Left renal pelvis (tissue), 4 donors: ENCODE data around the gene ZFC3H1. TPM values are rescaled to one million over a fixed set of nuclear protein-coding genes. Genes with fewer than 3 reads are reported as not detected.

Experiments used
- DNase-seq, 4 donors: peaks; one replicate each; pipeline ENCODE4 v3.0.0-alpha.2; 2013; ENCODE audit warnings: low read depth in 4 of 4, low spot score in 3 of 4
- polyA plus RNA-seq, 4 donors: library from polyadenylated mRNA; unstranded; fragments of 120-200 nt; gene quantifications; one replicate each; pipeline ENCODE4 v1.2.1, GENCODE V29; 2013; ENCODE audit not compliant: insufficient read length in 4 of 4

ZFC3H1 gene
- polyA plus RNA-seq, 4 donors = 42.3 to 84.5 (median 71.0) TPM

GRCh38 chr12:71682466-71682865, 18.8 kb upstream of the ZFC3H1 start:
- DNase-seq = no peak

- no peak for DNase-seq
Observed at GRCh38 chr12:71671816-71672215, 8.2 kb upstream of the ZFC3H1 start.

- DNase-seq = no peak
Observed at GRCh38 chr12:71671311-71671710, 7.7 kb upstream of the ZFC3H1 start.

- no peak for DNase-seq
Observed at GRCh38 chr12:71666259-71666658, 2.6 kb upstream of the ZFC3H1 start.

GRCh38 chr12:71665090-71665463, 1.4 kb upstream of the ZFC3H1 start:
- no peak for DNase-seq

- DNase-seq = no peak
Observed at GRCh38 chr12:71664411-71665089, 902 bp upstream of the ZFC3H1 start.

- peak in 1 of 4 donors; percentile 22 for DNase-seq
Observed at GRCh38 chr12:71662849-71663560, 643 bp downstream of the ZFC3H1 start.

GRCh38 chr12:71661977-71662530, 1.6 kb downstream of the ZFC3H1 start:
- no peak for DNase-seq

- DNase-seq = no peak
Observed at GRCh38 chr12:71656740-71657139, 6.9 kb downstream of the ZFC3H1 start.

GRCh38 chr12:71655907-71656306, 7.7 kb downstream of the ZFC3H1 start:
- DNase-seq = no peak

GRCh38 chr12:71655495-71655894, 8.2 kb downstream of the ZFC3H1 start:
- no peak for DNase-seq

- DNase-seq = no peak
Observed at GRCh38 chr12:71654200-71654599, 9.4 kb downstream of the ZFC3H1 start.

GRCh38 chr12:71653137-71653536, 10.5 kb downstream of the ZFC3H1 start:
- DNase-seq = no peak

- DNase-seq = no peak
Observed at GRCh38 chr12:71652656-71653055, 11.0 kb downstream of the ZFC3H1 start.

GRCh38 chr12:71649401-71649800, 14.2 kb downstream of the ZFC3H1 start:
- no peak for DNase-seq

- no peak for DNase-seq
Observed at GRCh38 chr12:71648537-71648936, 15.1 kb downstream of the ZFC3H1 start.

GRCh38 chr12:71646512-71646911, 17.1 kb downstream of the ZFC3H1 start:
- no peak for DNase-seq

GRCh38 chr12:71645268-71645667, 18.4 kb downstream of the ZFC3H1 start:
- no peak for DNase-seq

GRCh38 chr12:71642264-71642663, 21.4 kb downstream of the ZFC3H1 start:
- no peak for DNase-seq

GRCh38 chr12:71641390-71641789, 22.3 kb downstream of the ZFC3H1 start:
- DNase-seq = no peak

GRCh38 chr12:71640316-71640715, 23.3 kb downstream of the ZFC3H1 start:
- DNase-seq = no peak

- DNase-seq = no peak
Observed at GRCh38 chr12:71639341-71639760, 24.3 kb downstream of the ZFC3H1 start.
